ENCODE results near the gene TBX19. TPM values are rescaled to one million over a fixed set of nuclear protein-coding genes. Genes with fewer than 3 reads are reported as not detected.

TBX19 gene
- polyA plus RNA-seq, 3 donors from 2014 or later = 1.2 to 6.2 (median 3.4) TPM

GRCh38 chr1:168287237-168287664, 6.6 kb downstream of the TBX19 start:
- Mint-ChIP-seq H3K9me3 (no peaks in the 10 kb centered on the region), H3K4me1 (peaks cover 13 to 23% of the 10 kb centered on the region in 2 donors), H3K36me3 (peaks cover 0 to 17% (median 8%) of the 10 kb centered on the region in 3 donors), H3K27me3 (ENCODE audit: low read depth in 3 of 3) (peaks cover 0 to 3% (median 0%) of the 10 kb centered on the region in 3 donors), H3K4me3 (no peak overlapping the region), H3K27ac (peak overlapping the region in 1 of 6 donors; percentile 37)
- peak in 1 of 3 donors; percentile 6 for DNase-seq

- Mint-ChIP-seq H3K9me3 (no peaks in the 10 kb centered on the region), H3K4me3 (no peak overlapping the region), H3K4me1 (peaks cover 13 to 23% of the 10 kb centered on the region in 2 donors), H3K36me3 (peaks cover 6 to 22% (median 16%) of the 10 kb centered on the region in 3 donors), H3K27ac (no peak overlapping the region), H3K27me3 (ENCODE audit: low read depth in 3 of 3) (peaks cover 0 to 3% (median 0%) of the 10 kb centered on the region in 3 donors)
- no peak for DNase-seq
These were observed 7.8 kb downstream of the TBX19 start for GRCh38 chr1:168288311-168289052.

DNA sequence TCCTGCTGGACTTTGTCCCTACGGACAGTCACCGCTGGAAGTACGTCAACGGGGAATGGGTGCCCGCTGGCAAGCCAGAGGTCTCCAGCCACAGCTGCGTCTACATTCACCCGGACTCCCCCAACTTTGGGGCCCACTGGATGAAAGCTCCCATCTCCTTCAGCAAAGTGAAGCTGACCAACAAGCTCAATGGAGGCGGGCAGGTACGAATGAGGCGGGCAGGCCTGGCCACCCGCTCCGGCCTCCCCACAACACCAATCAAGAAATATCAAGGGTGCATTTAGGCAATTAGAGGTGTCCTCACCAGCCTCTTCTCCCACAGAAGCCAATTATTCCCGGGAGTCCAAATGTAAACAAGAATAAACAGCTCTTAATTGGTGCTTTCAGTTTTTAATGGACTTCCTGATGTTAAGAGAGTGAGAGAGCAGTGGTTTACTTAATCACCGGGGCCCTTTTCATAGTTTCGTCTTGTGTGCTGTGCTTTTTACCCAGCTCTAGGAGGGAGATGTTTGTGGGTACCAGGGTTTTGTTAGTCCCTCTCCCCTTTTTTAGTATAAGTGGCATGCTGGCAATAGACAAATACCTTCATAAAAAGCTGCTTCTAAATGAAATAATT, 10.7 kb downstream of the TBX19 start:
- H3K36me3 Mint-ChIP-seq = peaks cover 13 to 29% (median 25%) of the 10 kb centered on the region in 3 donors
- H3K27me3 Mint-ChIP-seq (ENCODE audit: low read depth in 3 of 3) = no peaks in the 10 kb centered on the region
- H3K27ac Mint-ChIP-seq = no peak overlapping the region
- H3K4me1 Mint-ChIP-seq = peaks cover 11 to 14% of the 10 kb centered on the region in 2 donors
- no peaks in the 10 kb centered on the region for H3K9me3 Mint-ChIP-seq
- H3K4me3 Mint-ChIP-seq = no peak overlapping the region
- DNase-seq = no peak

DNA sequence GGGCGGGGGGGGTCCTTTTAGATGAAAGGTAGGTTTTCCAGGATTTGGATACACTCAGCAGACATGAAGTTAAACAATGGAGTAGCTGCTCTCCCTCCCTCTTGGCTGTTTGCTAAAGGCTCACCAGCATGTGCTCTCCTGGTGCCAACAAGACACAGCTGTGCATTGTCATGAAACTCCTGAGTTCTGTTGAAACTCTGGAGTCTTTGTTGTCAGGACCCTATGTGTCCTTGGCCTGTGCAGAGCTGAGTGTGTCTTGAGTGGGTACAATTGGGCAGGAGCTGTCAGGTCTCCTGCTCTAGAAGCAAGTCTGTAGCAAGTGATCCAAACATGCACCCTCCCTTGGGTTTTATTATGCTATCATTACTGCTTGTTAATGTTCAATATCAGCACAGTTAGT, 12.7 kb downstream of the TBX19 start:
- Mint-ChIP-seq H3K4me3 (no peak overlapping the region), H3K9me3 (no peaks in the 10 kb centered on the region), H3K36me3 (peaks cover 19 to 33% (median 29%) of the 10 kb centered on the region in 3 donors), H3K4me1 (no peaks in the 10 kb centered on the region), H3K27me3 (ENCODE audit: low read depth in 3 of 3) (no peaks in the 10 kb centered on the region), H3K27ac (no peak overlapping the region)
- no peak for DNase-seq

DNA sequence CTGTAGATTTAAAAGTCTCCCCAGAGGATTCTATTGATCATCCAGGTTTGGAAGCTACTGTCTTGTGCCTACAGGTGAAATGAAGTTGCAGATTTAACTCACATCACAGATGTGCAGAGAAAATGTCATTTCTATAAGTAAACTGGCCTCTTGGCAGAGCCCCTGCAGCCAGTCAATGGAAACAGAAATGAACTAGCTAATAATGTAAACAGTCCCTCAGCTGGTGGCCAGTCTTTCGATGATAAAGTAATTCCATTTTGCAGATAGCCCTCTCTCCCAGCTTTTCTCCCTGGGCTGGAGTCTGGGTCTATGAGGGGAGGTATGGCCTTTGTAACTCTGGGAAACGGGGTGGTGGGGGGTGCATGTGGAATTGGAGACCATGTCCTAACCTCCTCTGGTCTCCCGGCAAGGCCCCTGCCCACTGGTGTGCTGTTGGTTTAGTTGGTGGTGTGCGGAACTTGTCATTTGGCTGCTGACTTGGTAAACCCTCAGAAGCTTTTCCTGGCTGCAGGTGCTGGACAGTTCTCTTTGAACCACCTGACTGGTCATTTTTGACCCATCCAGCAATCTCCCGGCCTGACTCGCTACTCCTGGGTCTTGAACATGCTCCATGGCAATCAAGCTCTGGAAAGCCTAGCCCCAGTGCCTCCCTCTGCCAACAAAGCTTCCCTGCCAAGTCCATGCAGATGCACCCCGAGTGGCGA, 14.9 kb downstream of the TBX19 start:
- H3K27me3 Mint-ChIP-seq (ENCODE audit: low read depth in 3 of 3) = no peaks in the 10 kb centered on the region

GRCh38 chr1:168297019-168297730, 16.5 kb downstream of the TBX19 start:
- no peaks in the 10 kb centered on the region for H3K9me3 Mint-ChIP-seq
- DNase-seq = no peak
- H3K36me3 Mint-ChIP-seq = peaks cover 19 to 25% (median 24%) of the 10 kb centered on the region in 3 donors
- no peak overlapping the region for H3K27ac Mint-ChIP-seq
- H3K4me1 Mint-ChIP-seq = no peaks in the 10 kb centered on the region
- H3K4me3 Mint-ChIP-seq = no peak overlapping the region
- no peaks in the 10 kb centered on the region for H3K27me3 Mint-ChIP-seq (ENCODE audit: low read depth in 3 of 3)

More for the DNA sequence above, 14.9 kb downstream of the TBX19 start:
- Mint-ChIP-seq H3K27ac (no peak overlapping the region), H3K36me3 (peaks cover 19 to 33% (median 29%) of the 10 kb centered on the region in 3 donors), H3K4me3 (no peak overlapping the region), H3K9me3 (no peaks in the 10 kb centered on the region), H3K4me1 (no peaks in the 10 kb centered on the region)
- no peak for DNase-seq

- no peaks in the 10 kb centered on the region for H3K27me3 Mint-ChIP-seq (ENCODE audit: low read depth in 3 of 3)
- H3K4me3 Mint-ChIP-seq = no peak overlapping the region
- H3K4me1 Mint-ChIP-seq = no peaks in the 10 kb centered on the region
- peaks cover 13 to 25% (median 20%) of the 10 kb centered on the region in 3 donors for H3K36me3 Mint-ChIP-seq
- no peak for DNase-seq
- H3K27ac Mint-ChIP-seq = no peak overlapping the region
- H3K9me3 Mint-ChIP-seq = no peaks in the 10 kb centered on the region
These were observed 17.8 kb downstream of the TBX19 start for GRCh38 chr1:168298446-168298845.

GRCh38 chr1:168300626-168301025, 19.9 kb downstream of the TBX19 start:
- H3K36me3 Mint-ChIP-seq = peaks cover 13 to 32% (median 23%) of the 10 kb centered on the region in 3 donors

DNA sequence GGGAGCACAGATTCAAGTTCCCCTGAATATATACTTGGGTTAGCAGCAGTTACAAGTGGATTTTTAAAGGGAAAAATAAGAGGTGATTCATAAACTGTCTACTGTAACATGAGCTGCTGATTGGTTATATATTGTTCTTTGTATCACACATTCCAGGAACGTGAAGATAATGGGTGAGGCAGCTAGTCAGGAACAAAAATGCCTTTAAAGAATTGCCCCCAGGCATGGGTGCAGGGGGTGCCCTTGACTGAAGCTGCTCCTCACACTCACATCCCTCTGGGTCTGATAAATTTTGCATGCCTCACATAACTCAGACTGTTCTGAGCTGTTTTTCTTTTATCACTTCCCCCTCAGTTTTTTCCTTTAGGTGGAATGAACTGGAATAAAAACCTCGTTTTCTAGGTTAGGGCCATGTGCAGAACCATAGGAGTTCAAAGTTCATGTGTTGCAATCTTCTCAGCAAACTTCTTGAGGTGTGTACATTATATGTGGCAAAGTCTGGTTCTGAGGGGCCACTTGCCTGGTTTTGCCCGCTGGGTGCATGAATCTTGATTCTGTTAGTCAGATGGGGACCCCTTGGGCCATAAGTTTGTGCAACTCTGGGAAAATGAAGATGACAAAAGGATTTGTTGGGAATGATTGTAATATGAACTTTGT, 21.1 kb downstream of the TBX19 start:
- DNase-seq = no peak
- H3K4me1 Mint-ChIP-seq = no peaks in the 10 kb centered on the region
- H3K9me3 Mint-ChIP-seq = no peaks in the 10 kb centered on the region
- H3K27ac Mint-ChIP-seq = no peak overlapping the region
- no peak overlapping the region for H3K4me3 Mint-ChIP-seq
- H3K27me3 Mint-ChIP-seq (ENCODE audit: low read depth in 3 of 3) = no peaks in the 10 kb centered on the region
- H3K36me3 Mint-ChIP-seq = peaks cover 8 to 33% (median 24%) of the 10 kb centered on the region in 3 donors

More at GRCh38 chr1:168300626-168301025, 19.9 kb downstream of the TBX19 start:
- DNase-seq = no peak
- H3K4me1 Mint-ChIP-seq = no peaks in the 10 kb centered on the region
- H3K9me3 Mint-ChIP-seq = no peaks in the 10 kb centered on the region
- no peaks in the 10 kb centered on the region for H3K27me3 Mint-ChIP-seq (ENCODE audit: low read depth in 3 of 3)
- no peak overlapping the region for H3K4me3 Mint-ChIP-seq
- H3K27ac Mint-ChIP-seq = no peak overlapping the region

- H3K27ac Mint-ChIP-seq = no peak overlapping the region
- H3K4me1 Mint-ChIP-seq = no peaks in the 10 kb centered on the region
- H3K36me3 Mint-ChIP-seq = peaks cover 8 to 42% (median 37%) of the 10 kb centered on the region in 3 donors
- no peaks in the 10 kb centered on the region for H3K9me3 Mint-ChIP-seq
- no peak overlapping the region for H3K4me3 Mint-ChIP-seq
- no peak for DNase-seq
- no peaks in the 10 kb centered on the region for H3K27me3 Mint-ChIP-seq (ENCODE audit: low read depth in 3 of 3)
These were observed 23.3 kb downstream of the TBX19 start for GRCh38 chr1:168303716-168304540.

- H3K27me3 Mint-ChIP-seq (ENCODE audit: low read depth in 3 of 3) = no peaks in the 10 kb centered on the region
- H3K4me3 Mint-ChIP-seq = no peak overlapping the region
- peaks cover 8 to 42% (median 37%) of the 10 kb centered on the region in 3 donors for H3K36me3 Mint-ChIP-seq
- no peaks in the 10 kb centered on the region for H3K4me1 Mint-ChIP-seq
- no peak overlapping the region for H3K27ac Mint-ChIP-seq
- H3K9me3 Mint-ChIP-seq = no peaks in the 10 kb centered on the region
- DNase-seq = no peak
These were observed 24.2 kb downstream of the TBX19 start for GRCh38 chr1:168304865-168305264.
